GM12891 (cell line): ENCODE results near the gene SNCG.

Experiments used
- DNase-seq: peaks from one replicate; pipeline ENCODE4 v3.0.0; 2011; ENCODE audit warnings: low spot score; ENCODE audit not compliant: insufficient read length
- FAIRE-seq: peaks from 2 replicates; lab custom pipeline; 2011; peaks lifted over from hg19 to GRCh38; lab: Jason Lieb, UNC
- PAX5 ChIP-seq: IDR thresholded peaks from 2 replicates; pipeline ENCODE4 v1.6.1; 2011; ENCODE audit warnings: low read length, moderate library complexity, mild to moderate bottlenecking; ENCODE audit not compliant: insufficient read depth, severe bottlenecking
- POLR2A ChIP-seq: IDR thresholded peaks from 2 replicates; pipeline ENCODE4 v1.6.1; 2011; ENCODE audit warnings: low read depth, low read length, control low read depth
- POLR2AphosphoS5 ChIP-seq: IDR thresholded peaks from 2 replicates; pipeline ENCODE4 v1.6.1; 2011; ENCODE audit warnings: low read depth, low read length, control low read depth
- POU2F2 ChIP-seq: IDR thresholded peaks from 2 replicates; pipeline ENCODE4 v1.6.1; 2011; ENCODE audit warnings: low read depth, mild to moderate bottlenecking, control low read depth, low read length, moderate library complexity
- SPI1 ChIP-seq: IDR thresholded peaks from 2 replicates; pipeline ENCODE4 v1.6.1; 2011; ENCODE audit warnings: low read depth, low read length, control low read depth
- TAF1 ChIP-seq: IDR thresholded peaks from 2 replicates; pipeline ENCODE4 v1.6.1; 2011; ENCODE audit warnings: low read depth, low read length, control low read depth

The SNCG gene

DNA sequence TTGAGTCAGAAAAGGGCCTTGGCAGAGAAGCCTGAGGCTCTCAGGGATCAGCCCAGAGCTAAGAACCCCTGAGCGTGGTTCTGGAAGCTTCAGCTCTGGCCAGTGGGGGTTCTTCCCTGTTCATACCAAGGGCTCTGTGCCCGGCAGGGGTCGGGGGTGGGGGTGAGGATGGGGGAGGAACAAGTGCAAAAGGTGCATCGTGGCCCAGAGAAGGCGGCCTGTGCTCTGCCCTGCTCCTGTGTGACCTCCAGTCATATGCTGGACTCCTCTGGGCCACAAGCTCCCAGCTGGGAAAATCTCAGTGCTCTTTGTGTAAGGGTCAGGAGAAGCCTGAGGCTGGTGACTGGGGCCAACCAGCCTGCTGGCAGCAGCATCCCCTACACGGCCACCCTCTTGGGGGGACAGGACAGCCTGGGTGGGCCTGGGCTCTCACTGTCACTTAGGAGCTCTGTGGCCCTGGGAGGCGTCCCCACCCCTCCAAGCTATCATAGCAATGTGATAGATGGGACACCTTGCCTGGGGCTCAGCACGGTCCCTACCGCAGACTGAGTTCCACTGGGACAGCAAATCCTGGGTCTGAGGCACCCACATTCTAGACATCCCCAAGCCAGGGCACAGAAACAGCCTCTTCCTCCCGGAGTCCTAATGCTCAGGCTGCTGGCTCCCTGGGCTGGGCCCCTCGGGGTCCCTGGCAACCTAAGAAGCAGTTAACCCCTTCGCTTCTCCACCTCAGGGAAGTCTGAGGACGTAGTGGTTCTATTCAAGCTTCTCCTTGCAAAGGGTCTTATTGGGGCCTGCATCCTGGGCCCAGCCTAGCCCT, 3.5 kb upstream of the SNCG start:
- FAIRE-seq, result no peak
- TF ChIP-seq POU2F2 (no peak), TAF1 (no peak), SPI1 (no peak), PAX5 (no peak), POLR2A (no peak), POLR2AphosphoS5 (no peak)
- DNase-seq, result no peak

DNA sequence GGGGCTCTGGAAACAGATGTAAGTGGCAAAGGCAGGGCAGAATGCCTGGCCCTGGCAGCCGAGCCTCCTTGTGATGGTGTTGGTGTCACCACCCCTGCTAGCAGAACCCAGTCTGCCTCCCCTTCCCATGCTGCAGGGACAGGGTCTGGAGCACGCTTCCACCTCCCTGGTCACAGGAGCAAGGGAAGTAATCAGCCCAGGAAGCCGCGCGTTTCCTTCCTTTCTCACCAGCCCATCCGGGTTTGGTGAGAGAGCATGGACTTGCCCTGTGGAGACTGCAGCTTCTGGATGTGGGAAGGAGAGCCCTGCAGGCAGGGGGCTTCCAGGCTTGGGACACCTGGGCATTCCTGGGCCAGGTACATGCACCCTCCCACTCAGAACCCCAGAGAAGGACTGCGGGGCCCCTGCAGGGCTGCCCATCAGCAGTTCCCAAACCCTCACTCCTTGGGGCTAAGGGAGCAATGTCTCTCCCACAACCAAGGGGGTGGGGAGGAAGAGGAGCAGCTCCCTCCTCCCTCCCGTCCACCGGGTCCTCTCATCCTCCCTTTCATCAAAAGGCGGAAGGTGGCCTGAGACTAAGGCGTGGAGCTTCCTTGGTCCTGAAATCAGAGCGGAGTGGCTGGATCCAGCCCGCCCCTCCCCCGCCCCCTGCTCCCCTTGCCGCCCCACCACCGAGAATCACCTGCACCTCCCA, 2.8 kb upstream of the SNCG start:
- TF ChIP-seq TAF1 (no peak), POLR2A (no peak), POU2F2 (no peak), POLR2AphosphoS5 (no peak), SPI1 (no peak), PAX5 (no peak)
- FAIRE-seq, result no peak

DNA sequence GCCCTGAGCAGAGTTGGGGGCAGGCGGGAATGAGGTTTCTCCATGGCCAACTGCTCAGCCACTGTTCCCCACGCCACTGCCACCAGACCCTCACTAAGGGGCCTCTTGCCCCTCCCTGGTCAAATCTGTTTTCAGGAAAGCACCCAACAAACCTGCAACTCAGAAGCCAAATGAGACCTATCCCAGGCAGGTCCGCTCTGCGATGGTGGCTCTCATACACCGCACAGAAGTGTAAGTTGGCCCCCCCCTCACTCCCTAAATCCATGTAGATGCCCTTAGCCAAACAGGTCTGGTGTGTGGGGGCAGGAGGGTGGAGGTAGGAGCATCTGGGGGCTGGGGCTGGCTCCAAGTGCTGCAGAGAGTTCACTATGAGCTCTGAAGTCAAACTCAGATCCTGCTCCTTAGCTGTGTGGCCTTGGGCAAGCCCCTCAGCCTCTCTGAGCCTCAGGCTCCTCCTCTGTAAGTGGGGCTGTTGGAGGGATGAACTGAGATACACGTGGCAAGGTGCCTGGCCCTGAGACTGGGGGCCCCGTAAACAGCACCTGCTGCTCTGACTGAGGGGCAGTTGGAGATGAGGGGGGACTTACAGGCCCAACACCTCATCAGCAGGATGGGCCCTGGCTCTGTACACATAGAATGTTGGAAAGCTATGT, 2.1 kb upstream of the SNCG start:
- FAIRE-seq, result no peak
- no peak for TF ChIP-seq POU2F2
- no peak for TF ChIP-seq POLR2A
- no peak for TF ChIP-seq PAX5
- DNase-seq, result no peak

More for the DNA sequence above, 2.8 kb upstream of the SNCG start:
- DNase-seq, result no peak

DNA sequence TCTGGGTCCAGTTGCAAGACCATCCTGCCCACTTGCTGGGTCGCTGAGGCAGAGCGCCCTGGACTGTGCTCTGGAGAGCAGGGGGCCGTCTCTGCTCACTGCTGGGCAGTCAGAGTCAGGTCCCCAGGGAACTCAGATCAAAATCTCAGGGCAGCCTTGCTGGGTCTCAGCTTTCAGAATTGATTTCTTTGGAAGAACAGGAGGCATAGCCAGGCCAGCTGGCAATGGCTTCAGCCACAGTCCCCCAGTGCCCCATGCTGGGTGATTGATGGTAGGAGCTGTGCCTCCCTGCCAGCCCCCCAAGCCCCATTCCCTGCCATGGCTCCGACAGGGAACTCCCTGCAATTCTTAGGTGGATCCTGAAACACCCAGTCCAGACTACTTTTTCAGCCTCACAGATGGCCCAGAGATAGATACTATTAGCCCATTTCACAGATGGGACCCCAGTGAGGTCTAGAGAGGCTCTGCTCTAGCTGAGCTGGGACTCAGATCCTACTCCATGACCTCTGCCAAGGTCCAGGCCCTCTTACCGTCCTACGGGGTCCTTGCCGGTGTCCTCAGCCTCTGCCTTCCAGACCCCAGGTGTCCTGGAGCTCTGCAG, 1.5 kb upstream of the SNCG start:
- TF ChIP-seq POU2F2 (no peak), TAF1 (no peak), PAX5 (no peak), SPI1 (no peak), POLR2AphosphoS5 (no peak), POLR2A (no peak)
- DNase-seq (no peak), FAIRE-seq (no peak)

DNA sequence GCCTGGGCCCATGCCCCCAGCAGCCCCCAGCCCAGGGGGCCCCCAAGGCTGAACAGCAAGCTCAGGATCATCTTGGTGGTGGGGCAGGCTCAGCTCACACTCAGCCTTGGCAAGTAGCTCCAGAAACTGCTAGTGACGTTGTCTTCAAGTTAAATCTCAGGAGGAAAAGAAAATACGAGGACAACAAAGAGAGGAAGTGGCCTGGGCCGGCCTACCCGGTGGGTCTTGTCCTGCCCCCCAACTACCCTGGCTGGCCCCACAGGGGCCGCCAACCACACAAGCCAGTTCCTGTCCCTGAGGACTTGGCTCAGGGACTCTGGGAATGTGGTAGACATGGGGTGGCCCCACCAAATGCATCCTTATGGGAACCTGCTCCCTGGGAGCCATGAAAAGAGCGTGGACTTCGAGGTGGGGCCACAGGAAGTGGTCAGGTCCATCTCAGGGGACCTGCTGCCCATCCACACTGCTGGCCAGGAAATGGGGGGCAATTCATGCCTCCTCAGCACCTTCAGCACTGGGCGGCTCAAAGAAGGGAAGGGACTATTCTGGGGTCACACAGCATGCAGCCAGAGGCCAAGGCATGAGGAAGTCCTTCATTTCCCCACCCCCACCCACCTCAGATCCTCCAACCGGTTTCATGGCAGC, 806 bp upstream of the SNCG start, which contains the start of gene MMRN2:
Gene MMRN2, minus strand, starts transcription at position 145 of the 645 bp plus-strand sequence. Its CDS starts 74 bp downstream, at position 71.
- DNase-seq, result no peak
- TF ChIP-seq POLR2A, result no peak
- peak; percentile 54 for TF ChIP-seq SPI1
- no peak for TF ChIP-seq POLR2AphosphoS5
- no peak for FAIRE-seq

DNA sequence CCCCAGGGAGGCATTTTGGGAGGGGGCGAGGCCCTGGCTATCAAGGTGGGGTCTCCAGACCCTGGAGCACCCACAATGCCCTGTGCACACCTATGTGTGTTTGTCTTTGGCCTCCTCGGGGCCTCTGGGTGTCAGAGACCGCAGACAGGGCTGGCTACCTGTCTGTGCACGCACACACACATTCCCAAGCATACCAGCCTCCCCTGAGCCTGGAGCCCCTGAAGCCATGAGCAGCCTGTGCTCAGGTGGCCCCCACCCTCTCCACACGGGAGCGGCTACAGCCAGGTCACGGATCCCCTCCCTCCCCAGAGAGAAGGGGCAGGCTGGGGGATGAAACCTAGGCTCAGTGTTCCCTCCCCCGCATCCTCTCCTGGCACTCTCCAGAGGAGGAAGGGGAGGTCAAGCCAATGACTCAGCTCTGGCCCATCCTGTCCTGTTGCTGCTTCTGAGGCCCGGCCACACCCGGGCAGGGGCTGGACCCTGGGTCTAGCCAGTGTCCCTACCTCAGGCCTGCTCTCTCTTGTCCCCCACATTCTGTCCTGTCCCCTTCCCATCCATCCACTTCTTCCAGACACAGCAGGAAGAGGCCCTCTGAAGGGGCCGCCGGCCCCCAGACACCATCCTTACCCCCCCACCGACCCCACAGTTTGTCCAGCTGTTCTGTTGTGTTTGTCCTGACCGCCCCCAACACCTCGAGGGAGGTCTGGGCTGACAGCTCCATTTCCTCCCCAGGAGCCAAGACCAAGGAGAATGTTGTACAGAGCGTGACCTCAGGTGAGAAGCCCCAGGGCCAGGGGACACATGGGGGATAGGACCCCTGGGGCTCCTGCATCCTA, 720 bp downstream of the SNCG start:
- TF ChIP-seq PAX5, result no peak
- TF ChIP-seq TAF1, result no peak
- no peak for TF ChIP-seq SPI1
- TF ChIP-seq POLR2AphosphoS5, result no peak
- no peak for TF ChIP-seq POU2F2
- TF ChIP-seq POLR2A, result no peak
- DNase-seq (no peak), FAIRE-seq (no peak)

DNA sequence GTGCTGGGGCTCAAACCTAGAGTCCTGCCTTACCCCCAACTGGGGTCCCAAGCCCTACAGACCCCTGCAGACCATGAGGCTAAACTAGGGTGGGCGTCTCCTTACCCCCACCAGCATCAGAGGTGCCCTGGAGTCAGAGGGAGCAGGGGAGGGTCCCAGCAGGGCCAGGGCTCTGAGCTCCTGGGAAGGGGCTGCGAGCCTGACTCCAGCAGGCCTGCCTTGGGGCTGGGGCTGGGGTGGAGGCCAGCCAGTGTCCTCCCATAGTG, 1.3 kb downstream of the SNCG start:
- no peak for DNase-seq
- no peak for TF ChIP-seq SPI1
- no peak for TF ChIP-seq POLR2A
- TF ChIP-seq TAF1, result no peak
- no peak for TF ChIP-seq POLR2AphosphoS5
- TF ChIP-seq PAX5, result no peak
- TF ChIP-seq POU2F2, result no peak
- no peak for FAIRE-seq

DNA sequence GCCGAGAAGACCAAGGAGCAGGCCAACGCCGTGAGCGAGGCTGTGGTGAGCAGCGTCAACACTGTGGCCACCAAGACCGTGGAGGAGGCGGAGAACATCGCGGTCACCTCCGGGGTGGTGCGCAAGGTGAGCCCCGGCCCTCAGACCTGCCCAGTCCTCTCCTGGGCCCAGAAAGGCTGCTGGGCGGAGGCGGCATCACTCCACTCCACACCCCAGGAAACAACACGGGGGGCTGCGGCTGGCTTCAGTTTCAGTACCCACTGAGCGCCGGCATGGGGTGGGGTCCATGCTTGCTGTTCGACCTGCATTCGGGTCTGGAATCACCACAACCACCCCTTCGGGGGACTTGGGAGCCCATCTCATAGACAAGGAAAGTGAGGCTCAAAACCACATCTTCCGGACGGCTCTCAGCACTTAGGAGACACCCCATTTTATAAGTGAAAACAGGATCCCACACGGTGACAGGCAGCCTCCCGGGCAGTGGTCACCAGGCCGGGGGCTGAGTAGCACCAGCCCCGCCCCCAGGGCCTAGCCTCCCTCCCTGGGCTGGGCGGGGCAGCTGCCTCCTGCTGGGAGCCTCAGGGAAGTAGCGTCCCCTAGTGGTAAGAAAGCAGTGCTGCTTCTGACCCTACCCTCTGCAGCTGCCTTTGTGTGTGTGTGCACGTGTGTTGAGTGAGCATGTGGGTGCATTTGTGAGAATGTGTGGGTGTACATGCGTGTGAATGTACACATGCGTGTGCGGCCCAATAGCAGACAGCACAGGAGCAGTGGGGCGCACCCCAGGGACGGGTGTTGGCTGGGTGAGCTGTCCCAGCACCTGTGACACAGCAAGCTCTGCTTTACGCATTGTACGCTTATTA, 1.8 kb downstream of the SNCG start:
- TF ChIP-seq TAF1 (no peak), POLR2A (no peak), PAX5 (no peak), POLR2AphosphoS5 (no peak), SPI1 (no peak), POU2F2 (0 out of 2 replicates have a peak, but pooled peaks have one; percentile 39)
- peak; percentile 99 for FAIRE-seq

More for the DNA sequence above, 1.8 kb downstream of the SNCG start:
- DNase-seq, result peak; percentile 86
